Caco-2 (cell line): ENCODE measurements around the gene SLC9C2. TPM values are rescaled to one million over a fixed set of nuclear protein-coding genes. Genes with fewer than 3 reads are reported as not detected.

Experiments
- BruUV-seq: library from RNA; stranded (reverse); fragments of 400-500 nt; replicated peaks from 2 replicates; lab custom pipeline; 2021; lab: Mats Ljungman, UMichigan
- CTCF ChIA-PET: fragments of 300-600 bp; sonication (Branson Sonifier 250); formaldehyde crosslinking; loops from one replicate; lab custom pipeline; 2022; ENCODE audit warnings: antibody characterized with exemption; lab: Charles Lee
- POLR2A ChIA-PET: fragments of 300-600 bp; sonication (Branson Sonifier 250); formaldehyde crosslinking; loops from one replicate; lab custom pipeline; 2022; ENCODE audit warnings: antibody characterized with exemption; lab: Charles Lee
- DNase-seq, 2 experiments: peaks; one replicate each; pipeline versions ENCODE4 v3.0.0 to v3.0.0-alpha.2; 2020 to 2022
- H3K27me3 ChIP-seq: replicated peaks from 2 replicates; pipeline ENCODE4 v1.6.0; 2011; ENCODE audit warnings: low read length; ENCODE audit not compliant: control insufficient read depth, insufficient read depth
- H3K36me3 ChIP-seq: 2 replicates; pipeline ENCODE4 v1.5.1; 2011; ENCODE audit warnings: low read length; ENCODE audit not compliant: control insufficient read depth, insufficient read depth
- H3K4me1 ChIP-seq: fragments of 250-450 bp; sonication (Bioruptor Pico); 2 replicates; pipeline ENCODE4 v1.5.1; 2020; ENCODE audit warnings: mild to moderate bottlenecking
- H3K4me3 ChIP-seq: 2 replicates; pipeline ENCODE4 v1.5.1; 2011; ENCODE audit warnings: low read depth, mild to moderate bottlenecking, control low read depth, low read length
- H3K9me3 ChIP-seq: fragments of 250-450 bp; sonication (Bioruptor Pico); 2 replicates; pipeline ENCODE4 v1.5.1; 2020; ENCODE audit warnings: mild to moderate bottlenecking, moderate library complexity
- H3K27ac Mint-ChIP-seq: one replicate; pipeline ENCODE4 v1.8.0; 2022; ENCODE audit warnings: mixed read lengths; ENCODE audit not compliant: unreplicated experiment
- H3K27me3 Mint-ChIP-seq: one replicate; pipeline ENCODE4 v1.8.0; 2022; ENCODE audit warnings: mixed read lengths; ENCODE audit not compliant: insufficient read depth, unreplicated experiment
- H3K36me3 Mint-ChIP-seq: one replicate; pipeline ENCODE4 v1.8.0; 2022; ENCODE audit warnings: mild to moderate bottlenecking, mixed read lengths; ENCODE audit not compliant: insufficient read depth, unreplicated experiment
- H3K4me1 Mint-ChIP-seq: one replicate; pipeline ENCODE4 v1.8.0; 2022; ENCODE audit warnings: low read depth, mixed read lengths; ENCODE audit not compliant: unreplicated experiment
- H3K4me3 Mint-ChIP-seq: one replicate; pipeline ENCODE4 v1.8.0; 2022; ENCODE audit warnings: mild to moderate bottlenecking, moderate library complexity, mixed read lengths; ENCODE audit not compliant: unreplicated experiment
- H3K9me3 Mint-ChIP-seq: one replicate; pipeline ENCODE4 v1.8.0; 2022; ENCODE audit warnings: mixed read lengths; ENCODE audit not compliant: unreplicated experiment
- intact Hi-C: fragments of 100-400 bp; cut with micrococcal nuclease; formaldehyde crosslinking; loops from one replicate; pipeline ENCODE4 v1.10.0; 2022; ENCODE audit not compliant: unreplicated experiment
- total RNA-seq: library from RNA; stranded (reverse); gene quantifications from 2 replicates; pipeline ENCODE4 v1.2.3, GENCODE V29; 2022
- TF ChIP-seq, protein P1 (sequence below), 2 experiments: fragments of 200-600 bp in 1 of 2; IDR thresholded peaks; 1 replicate in 1 of 2; 2 replicates in 1 of 2; pipeline versions ENCODE4 v1.5.1 to v1.8.0; 2011 to 2022; ENCODE audit warnings: antibody characterized with exemption in 1 of 2, control low read depth in 1 of 2, inconsistent platforms in 1 of 2, low read depth in 1 of 2, low read length in 1 of 2, mild to moderate bottlenecking in 1 of 2, moderate library complexity in 1 of 2; ENCODE audit not compliant: insufficient read depth in 1 of 2, severe bottlenecking in 1 of 2, unreplicated experiment in 1 of 2

Gene SLC9C2
- total RNA-seq, 1 experiment from 2014 or later = not detected

DNA sequence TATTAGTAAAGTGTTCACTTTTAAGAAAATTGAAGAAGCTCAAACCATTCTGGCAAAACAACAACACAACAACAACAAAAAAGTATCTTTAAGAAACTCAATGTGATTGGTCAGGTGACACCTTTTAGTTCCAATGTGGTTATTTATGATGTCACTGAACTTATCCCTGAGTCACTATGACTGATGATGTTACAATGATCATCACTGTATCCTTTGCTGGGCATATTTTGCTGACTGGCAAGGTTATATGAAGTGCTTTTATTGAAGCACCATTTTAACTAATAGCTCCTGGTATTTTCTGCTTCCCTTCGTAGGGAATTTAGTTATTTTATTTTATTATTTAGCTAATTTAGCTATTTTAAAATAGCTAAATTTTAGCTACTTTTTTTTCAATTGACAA, 32.2 kb upstream of the SLC9C2 start, which contains the start of gene TEX50:
Gene TEX50, plus strand, starts transcription at position 223 of the 400 bp plus-strand sequence. CDS start 184 bp downstream, outside the sequence.
- Mint-ChIP-seq H3K9me3 (peaks cover 32% of the 10 kb centered on the region), H3K27ac (no peak within 1 kb of the TSS), H3K4me1 (no peaks in the 10 kb centered on the region), H3K27me3 (peaks cover 17% of the 10 kb centered on the region), H3K36me3 (no peaks in the 10 kb centered on the region), H3K4me3 (no peak within 1 kb of the TSS)
- no TSS peak for BruUV-seq
- CTCF ChIA-PET = no interaction called here
- Histone ChIP-seq H3K27me3 (no peaks in the 10 kb centered on the region), H3K36me3 (no peaks in the 10 kb centered on the region), H3K4me1 (no peaks in the 10 kb centered on the region), H3K4me3 (no peak within 1 kb of the TSS), H3K9me3 (peaks cover 4% of the 10 kb centered on the region; the same call in 1 of the 2 replicates)
- intact Hi-C loops = no loop called here
- TF ChIP-seq, protein P1, sequence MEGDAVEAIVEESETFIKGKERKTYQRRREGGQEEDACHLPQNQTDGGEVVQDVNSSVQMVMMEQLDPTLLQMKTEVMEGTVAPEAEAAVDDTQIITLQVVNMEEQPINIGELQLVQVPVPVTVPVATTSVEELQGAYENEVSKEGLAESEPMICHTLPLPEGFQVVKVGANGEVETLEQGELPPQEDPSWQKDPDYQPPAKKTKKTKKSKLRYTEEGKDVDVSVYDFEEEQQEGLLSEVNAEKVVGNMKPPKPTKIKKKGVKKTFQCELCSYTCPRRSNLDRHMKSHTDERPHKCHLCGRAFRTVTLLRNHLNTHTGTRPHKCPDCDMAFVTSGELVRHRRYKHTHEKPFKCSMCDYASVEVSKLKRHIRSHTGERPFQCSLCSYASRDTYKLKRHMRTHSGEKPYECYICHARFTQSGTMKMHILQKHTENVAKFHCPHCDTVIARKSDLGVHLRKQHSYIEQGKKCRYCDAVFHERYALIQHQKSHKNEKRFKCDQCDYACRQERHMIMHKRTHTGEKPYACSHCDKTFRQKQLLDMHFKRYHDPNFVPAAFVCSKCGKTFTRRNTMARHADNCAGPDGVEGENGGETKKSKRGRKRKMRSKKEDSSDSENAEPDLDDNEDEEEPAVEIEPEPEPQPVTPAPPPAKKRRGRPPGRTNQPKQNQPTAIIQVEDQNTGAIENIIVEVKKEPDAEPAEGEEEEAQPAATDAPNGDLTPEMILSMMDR (IDR thresholded peaks at IDR 0.05; ENCODE audit: insufficient read depth in 1 of 2, low read depth in 1 of 2, low read length in 1 of 2, severe bottlenecking in 1 of 2, unreplicated experiment in 1 of 2) = no peak
- POLR2A ChIA-PET = no interaction called here
- DNase-seq = no peak

DNA sequence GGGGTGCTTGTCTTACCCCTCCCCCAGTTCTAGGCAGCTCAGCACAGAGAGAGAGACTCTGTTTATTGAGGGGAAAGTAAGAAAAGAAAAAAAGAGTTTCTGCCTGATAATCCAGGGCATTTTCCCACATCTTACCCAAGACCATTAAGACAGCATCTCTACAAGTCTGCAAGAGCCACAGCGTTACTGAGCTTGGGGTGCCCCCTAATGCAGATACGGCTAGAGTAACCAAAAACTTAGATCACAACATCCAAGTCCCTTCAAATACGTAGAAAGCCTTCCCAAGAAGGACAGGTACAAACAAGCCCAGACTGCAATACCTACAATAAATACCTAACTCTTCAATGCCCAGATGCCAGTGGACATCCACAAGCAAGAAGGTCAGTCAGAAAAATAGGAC, 26.0 kb upstream of the SLC9C2 start:
- CTCF ChIA-PET = no interaction called here
- Histone ChIP-seq H3K27me3 (no peaks in the 10 kb centered on the region), H3K9me3 (no peaks in the 10 kb centered on the region; the same call in 1 of the 2 replicates), H3K4me3 (no peak overlapping the region), H3K4me1 (no peaks in the 10 kb centered on the region), H3K36me3 (no peaks in the 10 kb centered on the region)
- Mint-ChIP-seq H3K4me3 (no peak overlapping the region), H3K27ac (no peak overlapping the region), H3K36me3 (no peaks in the 10 kb centered on the region), H3K27me3 (peaks cover 14% of the 10 kb centered on the region), H3K9me3 (peaks cover 21% of the 10 kb centered on the region), H3K4me1 (no peaks in the 10 kb centered on the region)
- POLR2A ChIA-PET = no interaction called here
- TF ChIP-seq, protein P1 (IDR thresholded peaks at IDR 0.05; ENCODE audit: insufficient read depth in 1 of 2, low read depth in 1 of 2, low read length in 1 of 2, severe bottlenecking in 1 of 2, unreplicated experiment in 1 of 2) = no peak
- peak in 1 of 2 experiments; percentile 19 for DNase-seq
- no TSS peak for BruUV-seq
- intact Hi-C loops = loop anchor here (1.0 kb wide), 2 partner anchors 198 to 209 kb away; no protein-coding TSS in a partner anchor

DNA sequence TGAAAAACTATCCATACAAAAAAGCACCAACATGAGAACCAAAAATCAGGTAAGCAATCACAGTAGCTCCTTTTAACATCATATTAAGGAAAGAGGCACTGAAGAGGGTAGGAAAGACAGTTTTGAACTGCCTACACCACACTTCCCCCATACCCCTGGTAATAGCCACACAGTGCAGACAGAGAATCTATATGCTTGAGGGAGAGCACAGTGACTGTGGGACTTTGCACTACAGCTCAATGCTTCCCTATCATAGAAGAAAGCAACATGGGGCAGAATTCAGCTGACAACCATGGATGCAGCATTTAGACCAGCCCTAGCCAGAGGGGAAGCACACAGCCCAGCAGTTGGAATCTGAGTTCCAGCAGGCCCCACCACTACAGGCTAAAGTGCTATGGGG, 24.4 kb upstream of the SLC9C2 start:
- ChIA-PET CTCF (no interaction called here), POLR2A (no interaction called here)
- TF ChIP-seq, protein P1 (IDR thresholded peaks at IDR 0.05; ENCODE audit: insufficient read depth in 1 of 2, low read depth in 1 of 2, low read length in 1 of 2, severe bottlenecking in 1 of 2, unreplicated experiment in 1 of 2) = no peak
- H3K36me3 Mint-ChIP-seq = no peaks in the 10 kb centered on the region
- no peak overlapping the region for H3K27ac Mint-ChIP-seq
- Histone ChIP-seq H3K36me3 (no peaks in the 10 kb centered on the region), H3K9me3 (no peaks in the 10 kb centered on the region; the same call in none of the 2 replicates), H3K4me3 (no peak overlapping the region), H3K4me1 (no peaks in the 10 kb centered on the region), H3K27me3 (no peaks in the 10 kb centered on the region)
- peaks cover 8% of the 10 kb centered on the region for H3K27me3 Mint-ChIP-seq
- no peak overlapping the region for H3K4me3 Mint-ChIP-seq
- no peak for DNase-seq
- H3K9me3 Mint-ChIP-seq = peaks cover 16% of the 10 kb centered on the region
- H3K4me1 Mint-ChIP-seq = no peaks in the 10 kb centered on the region
- intact Hi-C loops = no loop called here
- BruUV-seq = no TSS peak
